ENCODE results near the gene MYO1F. TPM values are rescaled to one million over a fixed set of nuclear protein-coding genes. Genes with fewer than 3 reads are reported as not detected.

The MYO1F gene
- total RNA-seq, 1 donor from 2014 or later, result 0.33 TPM

DNA sequence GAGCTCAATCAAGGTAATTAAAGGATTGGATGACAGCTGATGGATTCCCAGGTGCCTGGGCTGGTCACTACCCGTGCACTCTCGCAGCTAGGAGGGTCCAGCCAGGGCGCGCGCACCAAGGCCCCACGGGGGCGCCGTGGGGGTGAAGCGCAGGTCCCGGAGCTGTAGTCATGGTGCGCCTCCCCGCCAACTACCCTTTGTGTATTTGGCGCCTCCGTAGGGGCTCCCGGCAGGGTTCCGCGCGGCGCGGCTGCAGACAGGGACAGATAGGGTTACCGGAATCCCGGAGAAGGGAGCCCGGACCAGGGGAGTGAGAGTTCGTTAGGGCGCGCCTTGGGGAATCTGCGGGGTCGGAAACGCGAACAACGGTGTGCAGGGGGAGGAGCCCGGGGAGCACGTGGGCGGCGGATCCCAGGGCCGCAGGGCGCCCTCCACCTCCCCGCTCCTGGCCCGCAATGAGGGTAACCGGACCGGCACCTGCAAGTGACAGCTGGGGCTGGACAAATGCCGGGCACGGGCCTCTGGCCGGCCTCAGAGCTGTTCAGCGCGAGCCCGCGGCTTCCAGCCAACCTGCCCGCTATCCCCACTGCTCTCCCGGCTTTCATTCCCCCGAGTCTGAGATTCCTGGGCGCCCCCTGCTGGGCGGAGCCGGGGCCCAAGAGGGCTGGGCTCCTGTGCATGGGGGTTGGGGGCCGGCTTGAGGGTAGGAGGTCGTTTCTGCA is 71.4 kb downstream of the MYO1F start:
- Mint-ChIP-seq H3K27me3 (ENCODE audit: low read depth) (no peaks in the 10 kb centered on the region), H3K27ac (ENCODE audit: unreplicated experiment) (peak overlapping the region; percentile 99), H3K36me3 (ENCODE audit: low read depth) (no peaks in the 10 kb centered on the region), H3K9me3 (no peaks in the 10 kb centered on the region), H3K4me3 (peak overlapping the region; percentile 88), H3K4me1 (peaks cover 8% of the 10 kb centered on the region)
- peak; percentile 94 for DNase-seq (ENCODE audit: low read depth, low spot score)
- TF ChIP-seq CTCF (conservative IDR thresholded peaks at IDR 0.05), result peak; percentile 90

- H3K27ac Mint-ChIP-seq (ENCODE audit: unreplicated experiment), result no peak overlapping the region
- H3K36me3 Mint-ChIP-seq (ENCODE audit: low read depth), result no peaks in the 10 kb centered on the region
Observed at GRCh38 chr19:8504919-8505318, 72.3 kb downstream of the MYO1F start.

GRCh38 chr19:8504171-8504570 is 73.1 kb downstream of the MYO1F start:
- Mint-ChIP-seq H3K4me1 (peaks cover 16% of the 10 kb centered on the region), H3K27ac (ENCODE audit: unreplicated experiment) (no peak overlapping the region), H3K9me3 (no peaks in the 10 kb centered on the region), H3K27me3 (ENCODE audit: low read depth) (no peaks in the 10 kb centered on the region), H3K36me3 (ENCODE audit: low read depth) (no peaks in the 10 kb centered on the region), H3K4me3 (peak overlapping the region; percentile 79)
- TF ChIP-seq CTCF (conservative IDR thresholded peaks at IDR 0.05), result no peak
- DNase-seq (ENCODE audit: low read depth, low spot score), result no peak

More at GRCh38 chr19:8504919-8505318, 72.3 kb downstream of the MYO1F start:
- Mint-ChIP-seq H3K4me3 (peak overlapping the region; percentile 83), H3K27me3 (ENCODE audit: low read depth) (no peaks in the 10 kb centered on the region), H3K4me1 (peaks cover 16% of the 10 kb centered on the region), H3K9me3 (no peaks in the 10 kb centered on the region)
- no peak for TF ChIP-seq CTCF (conservative IDR thresholded peaks at IDR 0.05)
- no peak for DNase-seq (ENCODE audit: low read depth, low spot score)

GRCh38 chr19:8503510-8503909 is 73.7 kb downstream of the MYO1F start:
- TF ChIP-seq CTCF (conservative IDR thresholded peaks at IDR 0.05), result no peak
- H3K36me3 Mint-ChIP-seq (ENCODE audit: low read depth), result no peaks in the 10 kb centered on the region
- H3K27ac Mint-ChIP-seq (ENCODE audit: unreplicated experiment), result no peak overlapping the region
- H3K4me1 Mint-ChIP-seq, result peaks cover 16% of the 10 kb centered on the region
- DNase-seq (ENCODE audit: low read depth, low spot score), result no peak
- no peaks in the 10 kb centered on the region for H3K9me3 Mint-ChIP-seq
- H3K27me3 Mint-ChIP-seq (ENCODE audit: low read depth), result no peaks in the 10 kb centered on the region
- H3K4me3 Mint-ChIP-seq, result peak overlapping the region; percentile 79

DNA sequence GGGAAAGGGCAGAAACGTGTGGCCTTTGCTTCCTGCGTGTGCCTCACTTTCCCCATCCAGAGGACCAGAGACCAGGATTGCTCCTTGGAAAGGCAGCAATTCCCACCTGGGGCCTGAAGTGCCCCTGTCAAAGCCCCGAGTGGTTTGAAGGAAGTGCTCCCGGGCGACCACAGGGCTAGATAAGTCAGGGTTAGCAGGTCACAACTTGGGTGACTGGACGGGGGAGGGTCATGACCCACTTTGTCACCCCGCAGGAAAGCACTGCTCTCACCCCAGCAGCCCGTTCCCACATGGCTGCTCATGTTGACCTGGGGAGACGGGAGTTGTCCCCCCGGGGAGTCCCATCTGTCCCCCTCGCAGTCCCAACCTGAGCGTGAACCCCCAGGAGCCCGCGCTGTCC is 75.3 kb downstream of the MYO1F start:
- H3K27ac Mint-ChIP-seq (ENCODE audit: unreplicated experiment), result no peak overlapping the region
- no peak overlapping the region for H3K4me3 Mint-ChIP-seq
- TF ChIP-seq CTCF (conservative IDR thresholded peaks at IDR 0.05), result no peak

More for the DNA sequence above, 75.3 kb downstream of the MYO1F start:
- no peak for DNase-seq (ENCODE audit: low read depth, low spot score)
- H3K27me3 Mint-ChIP-seq (ENCODE audit: low read depth), result no peaks in the 10 kb centered on the region
- no peaks in the 10 kb centered on the region for H3K9me3 Mint-ChIP-seq
- H3K36me3 Mint-ChIP-seq (ENCODE audit: low read depth), result no peaks in the 10 kb centered on the region
- H3K4me1 Mint-ChIP-seq, result peaks cover 16% of the 10 kb centered on the region
